HL-60 (cell line): ENCODE results near the gene LENEP.

Experiments
- CTCF ChIP-seq: IDR thresholded peaks from one replicate; pipeline ENCODE4 v1.5.1; 2011; ENCODE audit warnings: low read length, control low read depth, inconsistent platforms; ENCODE audit not compliant: insufficient read depth
- GABPA ChIP-seq: IDR thresholded peaks from 2 replicates; pipeline ENCODE4 v1.6.1; 2012; ENCODE audit warnings: low read depth
- POLR2AphosphoS5 ChIP-seq: IDR thresholded peaks from 2 replicates; pipeline ENCODE4 v1.6.1; 2012; ENCODE audit warnings: low read depth
- REST ChIP-seq: IDR thresholded peaks from 2 replicates; pipeline ENCODE4 v1.6.1; 2012; ENCODE audit warnings: low read depth; ENCODE audit not compliant: insufficient replicate concordance

- TF ChIP-seq CTCF (no peak), POLR2AphosphoS5 (no peak), REST (no peak), GABPA (no peak)
These were observed 4.1 kb upstream of the LENEP start for GRCh38 chr1:154989195-154989860.
